HuH-7.5 (cell line): ENCODE data around the gene CDC6.
A peak's percentile ranks its signal among the peaks of the same experiment; 100 is the strongest.

Source experiments
- DNase-seq: peaks from one replicate; pipeline ENCODE4 v3.0.0; 2011; ENCODE audit warnings: low spot score

The CDC6 gene

GRCh38 chr17:40352237-40352778 is 64.6 kb downstream of the CDC6 start:
- no peak for DNase-seq

- peak; percentile 85 for DNase-seq
These were observed 65.2 kb downstream of the CDC6 start for GRCh38 chr17:40352779-40353394.
